Epithelial cell of esophagus (primary cell): ENCODE results near the gene PITHD1.
"Not testable (repeated sequence)": the region's sequence is repeated elsewhere in the genome, so short reads cannot be mapped to it uniquely, and the experiment has no call there.

Experiments
- DNase-seq: peaks from one replicate; pipeline ENCODE4 v3.0.0; 2010; ENCODE audit warnings: low read depth
- H3K4me3 ChIP-seq: 2 replicates; pipeline ENCODE4 v1.5.1; 2011; ENCODE audit warnings: mild to moderate bottlenecking, low read length, control low read depth
- TF ChIP-seq, protein P1 (sequence below): IDR thresholded peaks from 2 replicates; pipeline ENCODE4 v1.5.1; 2011; ENCODE audit warnings: low read depth, mild to moderate bottlenecking, low read length, control low read depth, inconsistent platforms; ENCODE audit not compliant: insufficient read depth; ENCODE audit errors: missing control alignments

Gene PITHD1

DNA sequence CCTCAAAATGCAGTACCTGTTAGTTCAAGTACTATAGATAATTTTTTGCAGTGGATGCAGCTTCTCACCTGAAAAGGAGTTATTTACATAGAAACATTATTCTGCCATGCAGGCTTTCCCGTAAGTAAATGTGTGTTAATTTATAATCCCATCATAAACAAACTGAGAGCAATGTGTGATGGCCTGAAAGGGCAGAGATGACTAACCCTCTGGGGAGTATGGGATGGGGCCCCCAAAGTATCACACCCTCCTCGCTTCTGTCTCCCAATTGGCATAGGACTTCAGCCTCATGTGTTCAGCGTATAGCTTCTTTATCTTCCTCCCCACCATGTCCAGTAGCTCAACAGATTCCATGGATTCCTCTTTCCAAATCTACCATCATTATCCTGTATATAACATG lies 39.4 kb downstream of the PITHD1 start:
- H3K4me3 ChIP-seq = no peak overlapping the region
- no peak for DNase-seq
- TF ChIP-seq, protein P1, sequence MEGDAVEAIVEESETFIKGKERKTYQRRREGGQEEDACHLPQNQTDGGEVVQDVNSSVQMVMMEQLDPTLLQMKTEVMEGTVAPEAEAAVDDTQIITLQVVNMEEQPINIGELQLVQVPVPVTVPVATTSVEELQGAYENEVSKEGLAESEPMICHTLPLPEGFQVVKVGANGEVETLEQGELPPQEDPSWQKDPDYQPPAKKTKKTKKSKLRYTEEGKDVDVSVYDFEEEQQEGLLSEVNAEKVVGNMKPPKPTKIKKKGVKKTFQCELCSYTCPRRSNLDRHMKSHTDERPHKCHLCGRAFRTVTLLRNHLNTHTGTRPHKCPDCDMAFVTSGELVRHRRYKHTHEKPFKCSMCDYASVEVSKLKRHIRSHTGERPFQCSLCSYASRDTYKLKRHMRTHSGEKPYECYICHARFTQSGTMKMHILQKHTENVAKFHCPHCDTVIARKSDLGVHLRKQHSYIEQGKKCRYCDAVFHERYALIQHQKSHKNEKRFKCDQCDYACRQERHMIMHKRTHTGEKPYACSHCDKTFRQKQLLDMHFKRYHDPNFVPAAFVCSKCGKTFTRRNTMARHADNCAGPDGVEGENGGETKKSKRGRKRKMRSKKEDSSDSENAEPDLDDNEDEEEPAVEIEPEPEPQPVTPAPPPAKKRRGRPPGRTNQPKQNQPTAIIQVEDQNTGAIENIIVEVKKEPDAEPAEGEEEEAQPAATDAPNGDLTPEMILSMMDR = no peak

DNA sequence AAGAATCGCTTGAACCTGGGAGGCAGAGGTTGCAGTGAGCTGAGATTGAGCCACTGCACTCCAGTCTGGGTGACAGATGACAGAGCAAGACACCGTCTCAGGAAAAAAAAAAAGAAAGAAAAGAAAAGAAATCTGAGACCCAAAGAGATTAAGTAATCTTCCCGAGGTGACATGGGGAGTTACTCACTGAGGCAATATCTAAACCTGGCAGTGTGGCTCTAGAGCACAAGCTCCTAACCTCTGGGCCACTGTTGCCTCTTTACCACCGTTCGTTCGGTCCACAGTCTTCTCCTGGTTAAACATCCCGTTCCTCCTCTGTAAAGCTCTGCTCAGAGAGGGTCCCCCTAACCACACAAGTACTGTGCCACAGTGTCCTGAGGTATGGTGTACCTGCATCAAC lies 45.5 kb downstream of the PITHD1 start:
- H3K4me3 ChIP-seq = no peak overlapping the region
- DNase-seq = no peak
- TF ChIP-seq, protein P1 = no peak

DNA sequence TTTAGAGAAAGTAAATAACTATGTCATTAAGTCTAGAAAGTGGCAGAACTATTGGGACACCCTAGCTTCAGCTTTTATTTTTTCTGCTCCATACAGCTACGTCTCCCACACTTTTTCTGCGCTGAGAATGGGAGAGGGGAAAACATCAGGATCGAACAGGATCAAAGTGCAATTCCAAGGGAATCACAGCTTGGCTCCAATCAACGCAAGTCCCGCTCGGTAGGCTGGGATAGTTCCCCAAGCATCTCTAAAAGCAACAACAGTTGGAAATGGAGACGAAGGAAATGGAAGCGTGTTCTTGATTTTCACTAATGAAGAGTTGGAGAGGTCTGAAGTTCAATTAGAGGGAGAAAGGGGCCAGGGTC lies 46.5 kb downstream of the PITHD1 start:
- TF ChIP-seq, protein P1 = no peak
- no peak for DNase-seq
- peak overlapping the region; percentile 97 for H3K4me3 ChIP-seq

DNA sequence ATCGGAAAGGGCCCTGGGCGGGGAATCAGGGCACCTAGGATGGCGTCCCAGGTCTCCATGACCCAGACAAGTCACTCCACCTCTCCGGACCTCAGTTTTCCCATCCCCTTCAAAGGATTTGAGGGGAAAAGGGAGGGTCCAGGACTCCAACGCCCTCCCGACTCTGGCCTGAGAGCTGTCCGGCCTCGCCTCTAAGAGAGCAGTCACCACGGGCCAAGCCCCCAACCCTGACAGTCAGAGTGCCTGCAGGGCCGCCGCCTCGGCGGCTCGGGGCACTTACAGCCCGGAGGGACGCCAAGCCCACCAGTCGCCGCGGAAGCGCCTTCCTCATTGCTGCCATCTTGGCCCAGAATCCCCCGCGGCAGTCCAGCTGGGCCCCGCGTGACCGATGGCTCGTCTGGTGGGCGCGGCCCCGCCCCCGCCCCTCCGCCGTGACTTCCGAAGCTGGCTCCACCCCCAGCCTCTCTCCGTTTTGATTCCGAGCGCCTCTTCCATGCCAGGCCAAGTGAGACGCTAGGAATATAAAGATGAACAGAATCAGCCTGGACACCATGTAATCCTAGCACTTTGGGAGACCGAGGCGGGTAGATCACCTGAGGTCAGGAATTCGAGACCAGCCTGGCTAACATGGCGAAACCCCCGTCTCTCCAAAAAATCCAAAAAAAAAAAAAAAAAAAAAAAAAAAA lies 47.0 kb downstream of the PITHD1 start, which contains the start of gene HMGCL:
TSS of gene HMGCL (minus strand) at position 354 of the 686 bp plus-strand sequence. CDS start at position 340, 14 bp downstream.
- TF ChIP-seq, protein P1 = no peak
- DNase-seq = peak; percentile 89
- peak within 1 kb of the TSS; percentile 97 for H3K4me3 ChIP-seq

DNA sequence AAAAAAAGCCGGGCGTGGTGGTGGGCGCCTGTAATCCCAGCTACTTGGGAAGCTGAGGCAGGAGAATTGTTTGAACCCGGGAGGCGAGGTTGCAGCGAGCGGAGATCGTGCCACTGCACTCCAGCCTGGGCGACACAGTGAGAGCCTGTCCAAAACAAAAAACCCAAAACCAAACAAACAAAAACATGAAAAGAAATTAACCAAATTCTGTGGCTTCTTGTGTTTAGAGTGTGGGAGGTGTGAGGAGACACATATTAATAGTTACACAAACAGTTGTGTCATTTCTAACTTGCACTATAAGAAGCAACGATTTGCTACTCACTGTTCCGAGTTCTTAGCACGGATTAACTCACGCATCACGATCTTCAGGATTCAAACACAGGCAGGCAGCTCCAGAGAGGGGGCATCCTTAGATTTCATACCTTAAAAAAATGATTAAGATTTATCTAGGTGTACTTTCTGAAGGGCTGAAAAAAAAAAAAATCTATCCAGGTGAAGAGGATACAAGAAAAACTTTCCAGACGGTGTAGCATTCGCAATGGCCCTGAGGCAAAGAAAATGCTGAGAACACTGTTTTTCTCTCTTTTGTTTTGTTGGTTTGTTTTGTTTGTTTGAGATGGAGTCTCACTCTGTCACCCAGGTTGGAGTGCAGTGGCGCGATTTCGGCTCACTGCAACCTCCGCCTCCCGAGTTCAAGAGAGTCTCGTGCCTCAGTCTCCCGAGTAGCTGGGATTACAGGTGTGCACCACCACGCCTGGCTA lies 47.7 kb downstream of the PITHD1 start:
- H3K4me3 ChIP-seq = peak overlapping the region; percentile 97
- no peak for DNase-seq
- TF ChIP-seq, protein P1 = no peak

DNA sequence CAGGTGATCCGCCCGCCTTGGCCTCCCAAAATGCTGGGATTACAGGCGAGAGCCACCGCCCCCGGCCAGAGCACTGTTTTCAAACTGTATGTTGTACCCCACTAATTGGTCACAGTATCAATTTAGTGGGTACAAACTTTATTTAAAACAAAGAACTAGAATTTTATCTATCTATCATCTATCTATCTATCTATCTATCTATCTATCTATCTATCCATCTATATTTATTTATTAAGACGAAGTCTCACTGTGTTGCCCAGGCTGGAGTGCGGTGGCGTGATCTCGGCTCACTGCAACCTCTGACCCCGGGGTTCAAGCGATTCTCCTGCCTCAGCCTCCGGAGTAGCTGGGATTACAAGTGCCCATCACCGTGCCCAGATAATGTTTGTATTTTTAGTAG lies 48.4 kb downstream of the PITHD1 start:
- H3K4me3 ChIP-seq, DNase-seq: not testable (repeated sequence)

DNA sequence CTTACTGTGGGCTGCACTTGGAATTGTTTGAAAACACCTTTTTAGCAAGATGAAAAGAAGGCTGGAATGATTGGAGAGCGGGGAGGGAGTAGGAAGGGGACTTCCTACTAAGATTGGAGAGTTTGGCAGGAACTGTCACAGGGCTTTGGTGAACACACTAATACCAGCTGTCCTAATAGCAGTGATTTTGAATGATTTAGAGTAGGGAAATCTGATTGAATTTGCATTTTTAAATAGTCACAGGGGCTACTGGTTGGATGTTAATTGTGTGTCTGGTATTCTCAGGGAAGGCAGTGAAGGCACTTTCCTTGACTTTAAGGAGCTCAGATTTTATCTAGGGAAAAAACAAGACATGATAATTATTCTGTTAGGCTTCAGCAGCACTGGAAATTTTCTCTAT lies 49.5 kb downstream of the PITHD1 start:
- TF ChIP-seq, protein P1 = no peak
- no peak overlapping the region for H3K4me3 ChIP-seq
- DNase-seq = no peak

DNA sequence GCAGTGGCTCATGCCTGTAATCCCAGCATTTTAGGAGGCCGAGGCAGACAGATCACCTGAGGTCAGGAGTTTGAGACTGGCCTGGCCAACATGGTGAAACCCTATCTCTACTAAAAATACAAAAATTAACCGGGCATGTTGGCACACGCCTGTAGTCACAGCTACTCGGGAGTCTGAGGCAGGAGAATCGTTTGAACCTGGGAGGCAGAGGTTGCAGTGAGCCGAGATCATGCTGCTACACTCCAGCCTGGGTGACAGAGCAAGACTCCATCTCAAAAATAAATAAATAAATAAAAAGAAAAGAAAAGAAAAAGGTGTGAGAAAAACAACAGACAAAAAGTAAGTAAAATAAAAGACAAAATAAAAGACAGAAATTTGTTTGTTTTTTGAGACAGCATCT lies 55.9 kb downstream of the PITHD1 start:
- peak; percentile 32 for DNase-seq
- not testable (repeated sequence) for H3K4me3 ChIP-seq
